Hypothalamus (tissue), 51 donors: ENCODE measurements around the gene SCO1.

Source experiments
- DNase-seq, 51 donors: peaks; one replicate each; lab custom pipeline; 2025; lab: John Stamatoyannopoulos, UW

The SCO1 gene

GRCh38 chr17:10622617-10623485, 74.5 kb downstream of the SCO1 start:
- DNase-seq = no peak
